Kidney epithelial cell (primary cell): ENCODE data around the gene CHI3L2. TPM values are rescaled to one million over a fixed set of nuclear protein-coding genes. Genes with fewer than 3 reads are reported as not detected.

Experiments
- DNase-seq: peaks from one replicate; pipeline ENCODE4 v3.0.0-alpha.2; 2010; ENCODE audit warnings: low read depth
- H3K27me3 ChIP-seq: 2 replicates; pipeline ENCODE4 v1.6.0; 2011; ENCODE audit warnings: low read length; ENCODE audit not compliant: control insufficient read depth, insufficient read depth
- H3K36me3 ChIP-seq: 2 replicates; pipeline ENCODE4 v1.5.1; 2011; ENCODE audit warnings: low read length; ENCODE audit not compliant: control insufficient read depth, insufficient read depth
- H3K4me3 ChIP-seq: 2 replicates; pipeline ENCODE4 v1.5.1; 2011; ENCODE audit warnings: low read depth, mild to moderate bottlenecking, control low read depth, low read length
- total RNA-seq: library from RNA; depleted of rRNA; stranded (reverse); fragments of >200 nt; gene quantifications from 2 replicates; pipeline ENCODE4 v1.2.3, GENCODE V29; 2015
- TF ChIP-seq, protein P1 (sequence below): IDR thresholded peaks from 2 replicates; pipeline ENCODE4 v1.5.1; 2011; ENCODE audit warnings: mild to moderate bottlenecking, moderate library complexity, low read length, control low read depth, inconsistent platforms; ENCODE audit not compliant: insufficient read depth, poor library complexity, severe bottlenecking

CHI3L2 gene
- total RNA-seq, 1 donor from 2014 or later = 3.2 TPM

DNA sequence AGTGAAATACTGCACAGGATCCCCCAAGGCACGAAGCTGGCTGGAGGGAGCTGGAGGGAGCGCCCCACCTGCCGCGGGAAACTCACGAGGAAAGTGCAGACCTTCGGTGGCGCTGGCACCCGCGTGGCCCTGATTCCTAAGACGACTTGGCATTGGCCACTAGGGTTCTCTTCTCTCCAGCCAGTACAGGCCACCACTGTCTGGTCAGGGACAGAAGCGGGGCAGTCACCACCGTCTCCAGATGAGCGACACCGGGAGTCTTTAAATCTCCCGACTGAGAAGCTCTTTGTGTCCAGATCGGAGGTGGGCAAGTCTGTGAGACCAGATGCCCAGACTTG is 43.9 kb downstream of the CHI3L2 start:
- TF ChIP-seq, protein P1, sequence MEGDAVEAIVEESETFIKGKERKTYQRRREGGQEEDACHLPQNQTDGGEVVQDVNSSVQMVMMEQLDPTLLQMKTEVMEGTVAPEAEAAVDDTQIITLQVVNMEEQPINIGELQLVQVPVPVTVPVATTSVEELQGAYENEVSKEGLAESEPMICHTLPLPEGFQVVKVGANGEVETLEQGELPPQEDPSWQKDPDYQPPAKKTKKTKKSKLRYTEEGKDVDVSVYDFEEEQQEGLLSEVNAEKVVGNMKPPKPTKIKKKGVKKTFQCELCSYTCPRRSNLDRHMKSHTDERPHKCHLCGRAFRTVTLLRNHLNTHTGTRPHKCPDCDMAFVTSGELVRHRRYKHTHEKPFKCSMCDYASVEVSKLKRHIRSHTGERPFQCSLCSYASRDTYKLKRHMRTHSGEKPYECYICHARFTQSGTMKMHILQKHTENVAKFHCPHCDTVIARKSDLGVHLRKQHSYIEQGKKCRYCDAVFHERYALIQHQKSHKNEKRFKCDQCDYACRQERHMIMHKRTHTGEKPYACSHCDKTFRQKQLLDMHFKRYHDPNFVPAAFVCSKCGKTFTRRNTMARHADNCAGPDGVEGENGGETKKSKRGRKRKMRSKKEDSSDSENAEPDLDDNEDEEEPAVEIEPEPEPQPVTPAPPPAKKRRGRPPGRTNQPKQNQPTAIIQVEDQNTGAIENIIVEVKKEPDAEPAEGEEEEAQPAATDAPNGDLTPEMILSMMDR = no peak
- H3K36me3 ChIP-seq = no peaks in the 10 kb centered on the region
- H3K27me3 ChIP-seq = peaks cover 21% of the 10 kb centered on the region
- H3K4me3 ChIP-seq = no peak overlapping the region
- DNase-seq = no peak

GRCh38 chr1:111272081-111272480 is 44.6 kb downstream of the CHI3L2 start:
- Histone ChIP-seq H3K36me3 (no peaks in the 10 kb centered on the region), H3K4me3 (no peak overlapping the region), H3K27me3 (peaks cover 21% of the 10 kb centered on the region)
- TF ChIP-seq, protein P1 = no peak
- DNase-seq = no peak

- TF ChIP-seq, protein P1 = no peak
- Histone ChIP-seq H3K36me3 (no peaks in the 10 kb centered on the region), H3K4me3 (no peak overlapping the region), H3K27me3 (peaks cover 18% of the 10 kb centered on the region)
- no peak for DNase-seq
Observed at GRCh38 chr1:111274653-111275052, 47.1 kb downstream of the CHI3L2 start.

GRCh38 chr1:111275079-111275478 is 47.6 kb downstream of the CHI3L2 start:
- no peaks in the 10 kb centered on the region for H3K36me3 ChIP-seq
- TF ChIP-seq, protein P1 = no peak
- no peak for DNase-seq
- H3K27me3 ChIP-seq = peaks cover 16% of the 10 kb centered on the region
- H3K4me3 ChIP-seq = no peak overlapping the region

- TF ChIP-seq, protein P1 = no peak
Observed at GRCh38 chr1:111275780-111276433, 48.4 kb downstream of the CHI3L2 start.

GRCh38 chr1:111279144-111279543 is 51.6 kb downstream of the CHI3L2 start:
- H3K36me3 ChIP-seq = no peaks in the 10 kb centered on the region
- no peak for DNase-seq
- H3K4me3 ChIP-seq = no peak overlapping the region
- TF ChIP-seq, protein P1 = no peak
- H3K27me3 ChIP-seq = no peaks in the 10 kb centered on the region

More at GRCh38 chr1:111275780-111276433, 48.4 kb downstream of the CHI3L2 start:
- no peak overlapping the region for H3K4me3 ChIP-seq
- H3K36me3 ChIP-seq = no peaks in the 10 kb centered on the region
- peaks cover 8% of the 10 kb centered on the region for H3K27me3 ChIP-seq
- no peak for DNase-seq
